ENCODE measurements around the gene UROC1. TPM values are rescaled to one million over a fixed set of nuclear protein-coding genes. Genes with fewer than 3 reads are reported as not detected.
A peak's percentile ranks its signal among the peaks of the same experiment; 100 is the strongest.

Gene UROC1
- total RNA-seq, 2 experiments from 2014 or later, result not detected

- intact Hi-C loops (cut with DNase I, micrococcal nuclease), result no loop called here
- no peak overlapping the region for H3K27ac Mint-ChIP-seq
- no peak overlapping the region for H3K4me3 Mint-ChIP-seq
- ChIA-PET POLR2A (no interaction called here), CTCF (no interaction called here)
- H3K4me3 ChIP-seq (ENCODE audit: low read length), result no peak overlapping the region
- no peak overlapping the region for H3K27ac ChIP-seq (ENCODE audit: low read depth in 1 of 2, low read length in 2 of 2)
- peak in 1 of 14 experiments; percentile 1 for DNase-seq
- peaks cover 45% of the 10 kb centered on the region for H3K36me3 ChIP-seq (ENCODE audit: insufficient read depth, low read length)
- no peaks in the 10 kb centered on the region for H3K9me3 ChIP-seq (ENCODE audit: control insufficient read depth in 1 of 2, insufficient read depth in 1 of 2, low read length in 2 of 2)
- H3K4me1 ChIP-seq (ENCODE audit: insufficient read depth, low read length), result no peaks in the 10 kb centered on the region
- no peaks in the 10 kb centered on the region for H3K27me3 Mint-ChIP-seq
- no peaks in the 10 kb centered on the region for H3K4me1 Mint-ChIP-seq (ENCODE audit: low read depth)
- peaks cover 61% of the 10 kb centered on the region for H3K36me3 Mint-ChIP-seq (ENCODE audit: low read depth)
- no peaks in the 10 kb centered on the region for H3K27me3 ChIP-seq (ENCODE audit: control insufficient read depth in 1 of 2, insufficient read depth in 2 of 2, low read length in 2 of 2)
- no peaks in the 10 kb centered on the region for H3K9me3 Mint-ChIP-seq
- no peak for ATAC-seq (ENCODE audit: poor library complexity)
- no peak for TF ChIP-seq CTCF (IDR thresholded peaks at IDR 0.05)
These were observed 74.7 kb downstream of the UROC1 start for GRCh38 chr3:126442856-126443242.

GRCh38 chr3:126442094-126442855 lies 75.3 kb downstream of the UROC1 start:
- H3K27ac Mint-ChIP-seq, result no peak overlapping the region
- H3K27me3 ChIP-seq (ENCODE audit: control insufficient read depth in 1 of 2, insufficient read depth in 2 of 2, low read length in 2 of 2), result no peaks in the 10 kb centered on the region
- TF ChIP-seq CTCF (IDR thresholded peaks at IDR 0.05), result no peak
- no peaks in the 10 kb centered on the region for H3K4me1 Mint-ChIP-seq (ENCODE audit: low read depth)
- H3K27me3 Mint-ChIP-seq, result no peaks in the 10 kb centered on the region
- intact Hi-C loops (cut with DNase I, micrococcal nuclease), result no loop called here
- no peak for DNase-seq
- peaks cover 51% of the 10 kb centered on the region for H3K36me3 ChIP-seq (ENCODE audit: insufficient read depth, low read length)
- no peaks in the 10 kb centered on the region for H3K4me1 ChIP-seq (ENCODE audit: insufficient read depth, low read length)
- no peak overlapping the region for H3K4me3 Mint-ChIP-seq
- no peak for ATAC-seq (ENCODE audit: poor library complexity)
- no peaks in the 10 kb centered on the region for H3K9me3 ChIP-seq (ENCODE audit: control insufficient read depth in 1 of 2, insufficient read depth in 1 of 2, low read length in 2 of 2)
- H3K36me3 Mint-ChIP-seq (ENCODE audit: low read depth), result peaks cover 61% of the 10 kb centered on the region
- ChIA-PET CTCF (no interaction called here), POLR2A (no interaction called here)
- H3K27ac ChIP-seq (ENCODE audit: low read depth in 1 of 2, low read length in 2 of 2), result no peak overlapping the region
- H3K9me3 Mint-ChIP-seq, result no peaks in the 10 kb centered on the region
- H3K4me3 ChIP-seq (ENCODE audit: low read length), result no peak overlapping the region

DNA sequence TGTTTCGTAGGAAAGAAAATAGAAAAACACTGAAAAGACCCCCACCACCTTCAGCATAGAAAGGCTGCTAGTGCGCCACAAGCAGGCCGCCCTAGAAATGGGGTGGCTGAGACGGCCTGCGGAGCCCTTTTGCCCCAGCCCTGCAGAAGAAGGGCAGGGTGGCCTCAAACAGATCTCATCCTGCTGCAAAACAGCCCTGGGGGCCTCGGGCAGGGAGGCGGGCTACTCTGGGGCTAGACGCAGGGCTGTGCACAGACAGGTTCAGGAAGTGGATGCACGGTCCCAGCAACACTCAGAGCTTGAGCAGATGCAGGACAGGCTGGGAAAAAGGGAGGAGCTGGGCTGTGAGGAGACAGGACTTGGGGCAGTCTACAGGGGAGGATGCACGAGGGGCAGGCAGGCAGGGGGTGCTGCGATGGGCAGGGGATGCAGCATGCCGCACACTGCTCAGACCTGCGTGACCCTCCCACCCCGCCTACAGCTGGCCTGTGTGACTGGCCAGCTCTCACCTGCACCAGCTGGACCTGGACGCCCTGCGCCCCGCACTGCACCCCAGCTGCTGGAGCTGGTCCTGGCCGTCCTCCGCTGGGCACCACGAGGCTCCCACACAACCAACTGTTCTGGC lies 76.2 kb downstream of the UROC1 start:
- no peak overlapping the region for H3K27ac ChIP-seq (ENCODE audit: low read depth in 1 of 2, low read length in 2 of 2)
- ATAC-seq (ENCODE audit: poor library complexity), result no peak
- POLR2A ChIA-PET, result no interaction called here
- Mint-ChIP-seq H3K27me3 (no peaks in the 10 kb centered on the region), H3K4me3 (no peak overlapping the region), H3K36me3 (ENCODE audit: low read depth) (peaks cover 65% of the 10 kb centered on the region), H3K27ac (no peak overlapping the region), H3K4me1 (ENCODE audit: low read depth) (no peaks in the 10 kb centered on the region), H3K9me3 (no peaks in the 10 kb centered on the region)
- intact Hi-C loops (cut with DNase I, micrococcal nuclease), result no loop called here
- H3K4me3 ChIP-seq (ENCODE audit: low read length), result no peak overlapping the region
- no peaks in the 10 kb centered on the region for H3K9me3 ChIP-seq (ENCODE audit: control insufficient read depth in 1 of 2, insufficient read depth in 1 of 2, low read length in 2 of 2)
- peak in 1 of 14 experiments; percentile 7 for DNase-seq
- TF ChIP-seq CTCF (IDR thresholded peaks at IDR 0.05), result no peak
- H3K4me1 ChIP-seq (ENCODE audit: insufficient read depth, low read length), result no peaks in the 10 kb centered on the region
- CTCF ChIA-PET, result no interaction called here
- H3K27me3 ChIP-seq (ENCODE audit: control insufficient read depth in 1 of 2, insufficient read depth in 2 of 2, low read length in 2 of 2), result no peaks in the 10 kb centered on the region
- H3K36me3 ChIP-seq (ENCODE audit: insufficient read depth, low read length), result peaks cover 60% of the 10 kb centered on the region

All from CD4-positive, alpha-beta T cell (primary cell).